ENCODE results near the gene TOGARAM2.

DNA sequence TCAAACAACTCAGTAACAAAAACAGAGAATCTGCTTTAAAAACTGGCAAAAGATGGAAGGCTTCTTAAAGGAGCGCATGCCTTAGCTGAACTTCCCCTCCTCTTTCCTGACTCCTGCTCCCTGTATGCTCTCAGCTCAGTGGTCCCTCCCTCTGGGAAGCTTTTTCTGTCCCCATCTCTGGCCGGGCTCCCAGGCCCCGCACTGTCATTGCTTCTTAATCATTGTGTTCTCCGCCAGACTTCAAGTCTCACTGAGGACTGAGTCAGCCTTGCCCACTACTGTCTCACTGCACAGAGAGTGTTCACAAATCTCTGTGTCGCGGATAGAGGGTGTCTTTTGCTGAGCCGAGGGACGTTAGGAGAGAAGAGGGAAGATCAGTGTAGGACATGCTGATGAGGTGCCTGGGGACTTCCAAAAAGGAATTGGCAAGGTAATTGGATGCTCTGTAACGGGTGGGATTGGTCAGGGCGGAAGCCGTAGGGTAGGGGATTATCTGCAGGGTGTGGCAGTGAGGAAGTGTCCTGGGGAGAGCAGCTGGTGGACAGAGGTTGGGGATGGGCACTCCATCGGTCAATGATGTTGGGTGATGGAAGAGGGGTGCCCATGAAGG lies 16.2 kb downstream of the TOGARAM2 start:
- TF ChIP-seq ZNF324 (tag by site-specific recombination; IDR thresholded peaks at IDR 0.05) (no peak), ZNF274 (IDR thresholded peaks at IDR 0.05; ENCODE audit: low read length) (no peak), ZNF274 (tag by site-specific recombination; IDR thresholded peaks at IDR 0.05; ENCODE audit: borderline replicate concordance) (no peak), ATF2 (tag by site-specific recombination; IDR thresholded peaks at IDR 0.05; ENCODE audit: low read depth) (no peak)
- TF ChIP-seq, protein P1, sequence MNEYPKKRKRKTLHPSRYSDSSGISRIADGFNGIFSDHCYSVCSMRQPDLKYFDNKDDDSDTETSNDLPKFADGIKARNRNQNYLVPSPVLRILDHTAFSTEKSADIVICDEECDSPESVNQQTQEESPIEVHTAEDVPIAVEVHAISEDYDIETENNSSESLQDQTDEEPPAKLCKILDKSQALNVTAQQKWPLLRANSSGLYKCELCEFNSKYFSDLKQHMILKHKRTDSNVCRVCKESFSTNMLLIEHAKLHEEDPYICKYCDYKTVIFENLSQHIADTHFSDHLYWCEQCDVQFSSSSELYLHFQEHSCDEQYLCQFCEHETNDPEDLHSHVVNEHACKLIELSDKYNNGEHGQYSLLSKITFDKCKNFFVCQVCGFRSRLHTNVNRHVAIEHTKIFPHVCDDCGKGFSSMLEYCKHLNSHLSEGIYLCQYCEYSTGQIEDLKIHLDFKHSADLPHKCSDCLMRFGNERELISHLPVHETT (tag by site-specific recombination; IDR thresholded peaks at IDR 0.05): no peak
- TF ChIP-seq, protein P2, sequence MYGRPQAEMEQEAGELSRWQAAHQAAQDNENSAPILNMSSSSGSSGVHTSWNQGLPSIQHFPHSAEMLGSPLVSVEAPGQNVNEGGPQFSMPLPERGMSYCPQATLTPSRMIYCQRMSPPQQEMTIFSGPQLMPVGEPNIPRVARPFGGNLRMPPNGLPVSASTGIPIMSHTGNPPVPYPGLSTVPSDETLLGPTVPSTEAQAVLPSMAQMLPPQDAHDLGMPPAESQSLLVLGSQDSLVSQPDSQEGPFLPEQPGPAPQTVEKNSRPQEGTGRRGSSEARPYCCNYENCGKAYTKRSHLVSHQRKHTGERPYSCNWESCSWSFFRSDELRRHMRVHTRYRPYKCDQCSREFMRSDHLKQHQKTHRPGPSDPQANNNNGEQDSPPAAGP (tag by site-specific recombination; IDR thresholded peaks at IDR 0.05): no peak
- TF ChIP-seq, protein P3, sequence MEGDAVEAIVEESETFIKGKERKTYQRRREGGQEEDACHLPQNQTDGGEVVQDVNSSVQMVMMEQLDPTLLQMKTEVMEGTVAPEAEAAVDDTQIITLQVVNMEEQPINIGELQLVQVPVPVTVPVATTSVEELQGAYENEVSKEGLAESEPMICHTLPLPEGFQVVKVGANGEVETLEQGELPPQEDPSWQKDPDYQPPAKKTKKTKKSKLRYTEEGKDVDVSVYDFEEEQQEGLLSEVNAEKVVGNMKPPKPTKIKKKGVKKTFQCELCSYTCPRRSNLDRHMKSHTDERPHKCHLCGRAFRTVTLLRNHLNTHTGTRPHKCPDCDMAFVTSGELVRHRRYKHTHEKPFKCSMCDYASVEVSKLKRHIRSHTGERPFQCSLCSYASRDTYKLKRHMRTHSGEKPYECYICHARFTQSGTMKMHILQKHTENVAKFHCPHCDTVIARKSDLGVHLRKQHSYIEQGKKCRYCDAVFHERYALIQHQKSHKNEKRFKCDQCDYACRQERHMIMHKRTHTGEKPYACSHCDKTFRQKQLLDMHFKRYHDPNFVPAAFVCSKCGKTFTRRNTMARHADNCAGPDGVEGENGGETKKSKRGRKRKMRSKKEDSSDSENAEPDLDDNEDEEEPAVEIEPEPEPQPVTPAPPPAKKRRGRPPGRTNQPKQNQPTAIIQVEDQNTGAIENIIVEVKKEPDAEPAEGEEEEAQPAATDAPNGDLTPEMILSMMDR (tag by site-specific recombination; IDR thresholded peaks at IDR 0.05): no peak
